Kidney epithelial cell (primary cell): ENCODE results near the gene TMEM158. TPM values are rescaled to one million over a fixed set of nuclear protein-coding genes. Genes with fewer than 3 reads are reported as not detected.

Source experiments
- DNase-seq: peaks from one replicate; pipeline ENCODE4 v3.0.0-alpha.2; 2010; ENCODE audit warnings: low read depth
- H3K27me3 ChIP-seq: 2 replicates; pipeline ENCODE4 v1.6.0; 2011; ENCODE audit warnings: low read length; ENCODE audit not compliant: control insufficient read depth, insufficient read depth
- H3K36me3 ChIP-seq: 2 replicates; pipeline ENCODE4 v1.5.1; 2011; ENCODE audit warnings: low read length; ENCODE audit not compliant: control insufficient read depth, insufficient read depth
- H3K4me3 ChIP-seq: 2 replicates; pipeline ENCODE4 v1.5.1; 2011; ENCODE audit warnings: low read depth, mild to moderate bottlenecking, control low read depth, low read length
- CTCF ChIP-seq: IDR thresholded peaks from 2 replicates; pipeline ENCODE4 v1.5.1; 2011; ENCODE audit warnings: mild to moderate bottlenecking, moderate library complexity, low read length, control low read depth, inconsistent platforms; ENCODE audit not compliant: insufficient read depth, poor library complexity, severe bottlenecking
- total RNA-seq: library from RNA; depleted of rRNA; stranded (reverse); fragments of >200 nt; gene quantifications from 2 replicates; pipeline ENCODE4 v1.2.3, GENCODE V29; 2015

The TMEM158 gene
- total RNA-seq, 1 donor from 2014 or later = 5.8 TPM

DNA sequence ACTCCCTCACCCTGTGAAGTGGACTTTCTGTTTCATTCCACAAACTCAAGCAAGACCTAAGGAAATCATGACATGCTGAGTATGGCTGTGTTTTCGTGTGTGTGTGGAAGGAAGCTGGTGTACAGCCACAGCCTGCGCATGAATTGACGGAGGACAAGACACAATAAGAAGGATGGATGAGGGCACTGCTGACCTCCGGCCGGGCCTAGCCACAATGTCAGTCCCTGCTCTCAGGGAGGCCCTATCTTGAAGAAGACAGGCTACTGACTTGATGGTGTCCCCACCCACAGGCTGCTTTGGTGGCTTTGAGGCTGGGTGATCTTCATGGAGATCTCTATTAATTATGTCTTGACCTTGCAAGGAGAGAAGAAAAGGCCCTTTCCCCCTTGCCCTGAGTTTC, 40.6 kb downstream of the TMEM158 start:
- Histone ChIP-seq H3K27me3 (no peaks in the 10 kb centered on the region), H3K4me3 (no peak overlapping the region), H3K36me3 (no peaks in the 10 kb centered on the region)
- no peak for TF ChIP-seq CTCF
- DNase-seq = no peak

- no peak for DNase-seq
- no peak for TF ChIP-seq CTCF
- Histone ChIP-seq H3K4me3 (no peak overlapping the region), H3K27me3 (no peaks in the 10 kb centered on the region), H3K36me3 (no peaks in the 10 kb centered on the region)
Measured at GRCh38 chr3:45185052-45185451, 41.0 kb downstream of the TMEM158 start.

DNA sequence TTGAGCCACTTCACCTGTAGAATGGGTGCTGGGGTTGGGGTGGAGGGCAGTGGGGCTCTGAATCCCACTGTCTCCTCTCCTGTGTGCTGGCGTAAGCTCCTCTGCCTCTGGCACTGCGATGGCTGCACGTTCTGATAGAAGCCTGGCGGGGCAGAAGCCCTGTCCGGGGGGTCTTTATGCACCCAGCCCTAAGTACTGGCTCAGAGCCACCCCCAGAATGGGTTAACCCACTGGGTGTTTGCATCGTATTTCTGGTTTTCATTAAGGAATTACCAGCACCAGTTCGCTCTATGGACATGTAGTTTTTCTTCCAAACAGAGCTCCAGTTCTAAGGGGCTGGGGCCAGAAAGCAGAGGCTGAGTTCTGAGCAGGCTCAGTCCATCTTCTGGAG, 42.2 kb downstream of the TMEM158 start:
- no peak overlapping the region for H3K4me3 ChIP-seq
- DNase-seq = no peak
- H3K27me3 ChIP-seq = no peaks in the 10 kb centered on the region
- H3K36me3 ChIP-seq = no peaks in the 10 kb centered on the region
- no peak for TF ChIP-seq CTCF

DNA sequence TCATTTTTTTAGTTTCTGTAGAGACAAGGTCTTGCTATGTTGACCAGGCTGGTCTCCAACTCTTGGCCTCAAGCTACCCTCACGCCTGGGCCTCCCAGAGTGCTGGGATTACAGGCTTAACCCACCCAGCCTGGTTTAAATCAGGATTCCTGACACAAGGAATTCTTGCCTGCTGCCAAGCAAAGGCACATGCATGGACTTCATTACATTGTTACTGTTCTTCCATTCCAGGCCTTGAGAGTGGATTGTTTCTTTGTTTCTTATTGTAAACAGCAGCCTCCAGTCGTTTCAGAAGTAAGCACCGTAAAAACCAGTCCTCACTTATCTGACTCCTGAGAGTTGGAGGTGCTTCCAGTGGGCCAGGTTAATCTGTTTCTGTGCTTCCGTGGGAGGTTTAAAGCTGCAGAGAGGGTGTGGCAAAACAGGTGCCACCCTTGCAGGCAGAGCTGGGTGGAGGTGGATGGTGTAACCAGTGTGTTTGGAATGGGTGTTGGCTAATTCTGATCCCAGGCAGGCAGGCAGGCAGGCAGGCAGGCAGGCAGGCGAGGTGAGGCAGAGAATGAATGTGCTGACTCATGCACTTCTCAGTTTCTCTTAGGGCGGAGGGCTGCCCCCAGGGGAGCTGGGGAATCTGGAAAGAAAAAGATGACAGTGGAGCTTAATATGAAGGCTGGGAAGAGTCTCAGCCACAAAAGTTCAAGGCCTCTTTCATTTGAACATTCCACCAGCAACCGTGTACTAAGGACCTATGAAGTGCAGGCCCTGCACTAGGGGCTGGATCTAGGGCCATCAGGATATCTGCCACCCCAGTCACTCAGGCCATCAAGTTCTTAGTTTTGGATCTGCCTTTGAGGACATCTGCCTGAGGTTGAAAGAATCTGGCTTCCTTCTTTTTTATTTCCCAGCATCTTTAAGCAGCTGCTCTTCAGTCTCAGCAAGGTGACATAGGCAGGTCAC, 42.9 kb downstream of the TMEM158 start:
- Histone ChIP-seq H3K36me3 (no peaks in the 10 kb centered on the region), H3K4me3 (no peak overlapping the region), H3K27me3 (no peaks in the 10 kb centered on the region)
- DNase-seq = peak; percentile 59
- TF ChIP-seq CTCF = no peak

DNA sequence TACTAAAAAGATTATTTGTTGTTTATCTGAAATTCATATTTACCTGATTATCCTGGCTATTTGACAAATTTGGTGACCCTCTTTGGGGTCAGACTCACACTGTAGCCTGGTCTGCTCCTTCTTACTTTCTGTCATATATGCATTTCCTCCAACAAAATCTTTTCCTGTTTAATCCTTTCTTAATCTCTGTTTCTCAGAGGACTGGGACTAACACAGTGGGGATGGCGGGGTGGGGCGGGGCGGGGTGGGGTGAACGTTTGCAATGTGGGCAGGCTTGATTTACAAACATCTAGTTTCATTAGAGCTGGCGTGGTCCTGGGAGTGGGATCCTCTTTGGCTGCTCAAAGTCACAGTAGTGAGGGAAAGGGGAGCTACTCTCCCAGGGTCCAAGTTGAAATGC, 44.6 kb downstream of the TMEM158 start:
- Histone ChIP-seq H3K36me3 (no peaks in the 10 kb centered on the region), H3K4me3 (no peak overlapping the region), H3K27me3 (no peaks in the 10 kb centered on the region)
- DNase-seq = no peak
- no peak for TF ChIP-seq CTCF
